Hepatocyte (in vitro differentiated cells): ENCODE measurements around the gene IQCH. TPM values are rescaled to one million over a fixed set of nuclear protein-coding genes. Genes with fewer than 3 reads are reported as not detected.

Experiments
- DNase-seq: peaks from one replicate; pipeline ENCODE4 v3.0.0-alpha.2; 2016; ENCODE audit warnings: low spot score
- H2AFZ ChIP-seq: fragments of 200-600 bp; sonication (generic); 2 replicates; pipeline ENCODE4 v1.6.0; 2016; ENCODE audit warnings: antibody characterized with exemption, mild to moderate bottlenecking
- H3K27ac ChIP-seq: fragments of 200-600 bp; sonication (generic); 2 replicates; pipeline ENCODE4 v1.5.1; 2016; ENCODE audit warnings: mild to moderate bottlenecking
- H3K27me3 ChIP-seq: fragments of 200-600 bp; sonication (generic); 2 replicates; pipeline ENCODE4 v1.6.1; 2016
- H3K36me3 ChIP-seq: fragments of 200-600 bp; sonication (generic); replicated peaks from 2 replicates; pipeline ENCODE4 v1.5.1; 2016; ENCODE audit warnings: low read depth; ENCODE audit not compliant: insufficient read depth
- H3K4me1 ChIP-seq: fragments of 200-600 bp; sonication (generic); 2 replicates; pipeline ENCODE4 v1.5.1; 2016; ENCODE audit warnings: mild to moderate bottlenecking, moderate library complexity; ENCODE audit not compliant: insufficient read depth
- H3K4me2 ChIP-seq: fragments of 200-600 bp; sonication (generic); 2 replicates; pipeline ENCODE4 v1.6.0; 2016
- H3K4me3 ChIP-seq: fragments of 200-600 bp; sonication (generic); 2 replicates; pipeline ENCODE4 v1.5.1; 2016; ENCODE audit warnings: mild to moderate bottlenecking
- H3K79me2 ChIP-seq: fragments of 200-600 bp; sonication (generic); 2 replicates; pipeline ENCODE4 v1.6.0; 2017; ENCODE audit warnings: mild to moderate bottlenecking
- H3K9me2 ChIP-seq: fragments of 200-600 bp; sonication (generic); replicated peaks from 2 replicates; pipeline ENCODE4 v1.6.0; 2017; ENCODE audit warnings: mild to moderate bottlenecking; ENCODE audit not compliant: insufficient read depth
- H3K9me3 ChIP-seq: fragments of 200-600 bp; sonication (generic); 2 replicates; pipeline ENCODE4 v1.5.1; 2016; ENCODE audit warnings: low read depth, mild to moderate bottlenecking
- H4K20me1 ChIP-seq: fragments of 200-600 bp; sonication (generic); 2 replicates; pipeline ENCODE4 v1.6.0; 2016; ENCODE audit warnings: mild to moderate bottlenecking; ENCODE audit not compliant: insufficient read depth, poor library complexity, severe bottlenecking
- CTCF ChIP-seq: fragments of 200-600 bp; sonication (generic); IDR thresholded peaks from 2 replicates; pipeline ENCODE4 v1.5.1; 2016; ENCODE audit warnings: antibody characterized with exemption, mild to moderate bottlenecking; ENCODE audit not compliant: poor library complexity
- EZH2 ChIP-seq: fragments of 200-600 bp; sonication (generic); IDR thresholded peaks from 2 replicates; pipeline ENCODE4 v1.6.1; 2016; ENCODE audit warnings: antibody characterized with exemption, mild to moderate bottlenecking, borderline replicate concordance
- EZH2phosphoT487 ChIP-seq: fragments of 200-600 bp; sonication (generic); IDR thresholded peaks from one replicate; pipeline ENCODE4 v1.6.1; 2018; ENCODE audit warnings: antibody characterized with exemption, mild to moderate bottlenecking, low read depth, moderate library complexity; ENCODE audit not compliant: unreplicated experiment, severe bottlenecking
- WGBS: methylation state at CpG from one replicate; pipeline ENCODE4 v1.1.6; 2016; ENCODE audit warnings: low lambda C conversion rate; ENCODE audit errors: missing lambda C conversion rate; 5-methylcytosine and 5-hydroxymethylcytosine counted together
- polyA plus RNA-seq: library from polyadenylated mRNA; unstranded; fragments of >200 nt; fragmentation: Nextera tagmentation; extraction: Ambion mirVana; gene quantifications from 2 replicates; pipeline ENCODE4 v1.2.1, GENCODE V29; 2016
- total RNA-seq: library from RNA; depleted of rRNA; stranded (reverse); fragments of >200 nt; gene quantifications from 2 replicates; pipeline ENCODE4 v1.2.3, GENCODE V29; 2014

Gene IQCH
- total and polyA plus RNA-seq, 2 experiments from 2014 or later: 0.76 to 1.0 TPM

- Histone ChIP-seq H2AFZ (no peak overlapping the region), H4K20me1 (no peaks in the 10 kb centered on the region), H3K4me1 (no peaks in the 10 kb centered on the region), H3K9me3 (no peaks in the 10 kb centered on the region), H3K79me2 (no peaks in the 10 kb centered on the region), H3K4me3 (no peak overlapping the region), H3K4me2 (no peak overlapping the region), H3K27me3 (no peaks in the 10 kb centered on the region), H3K9me2 (no peaks in the 10 kb centered on the region), H3K36me3 (no peaks in the 10 kb centered on the region), H3K27ac (no peak overlapping the region)
- 97% methylated on average over 5 of the region's 5 CpGs for WGBS
- TF ChIP-seq CTCF: no peak
- TF ChIP-seq EZH2phosphoT487: no peak
- no peak for TF ChIP-seq EZH2
- no peak for DNase-seq
Measured at GRCh38 chr15:67210555-67211168, 43.9 kb upstream of the IQCH start.

GRCh38 chr15:67212684-67213367, 41.8 kb upstream of the IQCH start:
- no peaks in the 10 kb centered on the region for H3K4me1 ChIP-seq
- no peaks in the 10 kb centered on the region for H3K9me3 ChIP-seq
- no peaks in the 10 kb centered on the region for H4K20me1 ChIP-seq
- no peaks in the 10 kb centered on the region for H3K9me2 ChIP-seq
- H3K27me3 ChIP-seq: no peaks in the 10 kb centered on the region
- TF ChIP-seq EZH2phosphoT487 (no peak), EZH2 (no peak), CTCF (no peak)
- no peak for DNase-seq
- H3K27ac ChIP-seq: no peak overlapping the region
- no peaks in the 10 kb centered on the region for H3K79me2 ChIP-seq
- 93% methylated on average over 4 of the region's 4 CpGs for WGBS
- no peak overlapping the region for H3K4me2 ChIP-seq
- no peaks in the 10 kb centered on the region for H3K36me3 ChIP-seq
- H3K4me3 ChIP-seq: no peak overlapping the region
- no peak overlapping the region for H2AFZ ChIP-seq

- no peak overlapping the region for H2AFZ ChIP-seq
- H3K4me3 ChIP-seq: no peak overlapping the region
- H3K36me3 ChIP-seq: no peaks in the 10 kb centered on the region
- no peaks in the 10 kb centered on the region for H3K4me1 ChIP-seq
- H3K27ac ChIP-seq: no peak overlapping the region
- no peaks in the 10 kb centered on the region for H3K27me3 ChIP-seq
- no peaks in the 10 kb centered on the region for H4K20me1 ChIP-seq
- DNase-seq: no peak
- no peaks in the 10 kb centered on the region for H3K9me3 ChIP-seq
- WGBS: 92% methylated on average over 6 of the region's 6 CpGs
- no peaks in the 10 kb centered on the region for H3K9me2 ChIP-seq
- no peak overlapping the region for H3K4me2 ChIP-seq
- TF ChIP-seq EZH2phosphoT487 (no peak), CTCF (no peak), EZH2 (no peak)
- H3K79me2 ChIP-seq: no peaks in the 10 kb centered on the region
Measured at GRCh38 chr15:67215102-67215501, 39.5 kb upstream of the IQCH start.
